RWPE2 (cell line): ENCODE results near the gene SMTNL1.
A peak's percentile ranks its signal among the peaks of the same experiment; 100 is the strongest.
"Not testable (repeated sequence)": the region's sequence is repeated elsewhere in the genome, so short reads cannot be mapped to it uniquely, and the experiment has no call there.

Experiments
- ATAC-seq: fragments of 200-7000 bp; cut with Tn5 transposase; 3 replicates; pipeline ENCODE4 v1.9.1; 2021; ENCODE audit warnings: low read depth
- DNase-seq: peaks from one replicate; pipeline ENCODE4 v3.0.0-alpha.2; 2020; ENCODE audit warnings: low spot score
- H3K27ac ChIP-seq: fragments of 450-650 bp; 2 replicates; pipeline ENCODE4 v1.5.1; 2017; ENCODE audit warnings: mild to moderate bottlenecking; ENCODE audit not compliant: poor library complexity, severe bottlenecking
- H3K27me3 ChIP-seq: fragments of 250-450 bp; sonication (Bioruptor Pico); 2 replicates; pipeline ENCODE4 v1.5.1; 2021; ENCODE audit warnings: mild to moderate bottlenecking, moderate library complexity; ENCODE audit not compliant: insufficient read depth, poor library complexity, severe bottlenecking
- H3K36me3 ChIP-seq: fragments of 250-450 bp; sonication (Bioruptor Pico); 2 replicates; pipeline ENCODE4 v1.5.1; 2020; ENCODE audit warnings: low read depth, mild to moderate bottlenecking, moderate library complexity
- H3K4me1 ChIP-seq: fragments of 250-450 bp; sonication (Bioruptor Pico); 2 replicates; pipeline ENCODE4 v1.5.1; 2021; ENCODE audit warnings: mild to moderate bottlenecking, moderate library complexity; ENCODE audit not compliant: insufficient read depth, poor library complexity, severe bottlenecking
- H3K4me3 ChIP-seq: fragments of 250-450 bp; sonication (Bioruptor Pico); 2 replicates; pipeline ENCODE4 v1.5.1; 2021; ENCODE audit warnings: mild to moderate bottlenecking, moderate library complexity; ENCODE audit not compliant: severe bottlenecking
- H3K9me3 ChIP-seq: fragments of 250-450 bp; sonication (Bioruptor Pico); 2 replicates; pipeline ENCODE4 v1.5.1; 2021; ENCODE audit warnings: mild to moderate bottlenecking, moderate library complexity; ENCODE audit not compliant: severe bottlenecking
- TF ChIP-seq, protein P1 (sequence below): fragments of 450-650 bp; IDR thresholded peaks from one replicate; pipeline ENCODE4 v1.5.1; 2017; ENCODE audit warnings: mild to moderate bottlenecking, moderate library complexity; ENCODE audit not compliant: poor library complexity, severe bottlenecking

Gene SMTNL1

DNA sequence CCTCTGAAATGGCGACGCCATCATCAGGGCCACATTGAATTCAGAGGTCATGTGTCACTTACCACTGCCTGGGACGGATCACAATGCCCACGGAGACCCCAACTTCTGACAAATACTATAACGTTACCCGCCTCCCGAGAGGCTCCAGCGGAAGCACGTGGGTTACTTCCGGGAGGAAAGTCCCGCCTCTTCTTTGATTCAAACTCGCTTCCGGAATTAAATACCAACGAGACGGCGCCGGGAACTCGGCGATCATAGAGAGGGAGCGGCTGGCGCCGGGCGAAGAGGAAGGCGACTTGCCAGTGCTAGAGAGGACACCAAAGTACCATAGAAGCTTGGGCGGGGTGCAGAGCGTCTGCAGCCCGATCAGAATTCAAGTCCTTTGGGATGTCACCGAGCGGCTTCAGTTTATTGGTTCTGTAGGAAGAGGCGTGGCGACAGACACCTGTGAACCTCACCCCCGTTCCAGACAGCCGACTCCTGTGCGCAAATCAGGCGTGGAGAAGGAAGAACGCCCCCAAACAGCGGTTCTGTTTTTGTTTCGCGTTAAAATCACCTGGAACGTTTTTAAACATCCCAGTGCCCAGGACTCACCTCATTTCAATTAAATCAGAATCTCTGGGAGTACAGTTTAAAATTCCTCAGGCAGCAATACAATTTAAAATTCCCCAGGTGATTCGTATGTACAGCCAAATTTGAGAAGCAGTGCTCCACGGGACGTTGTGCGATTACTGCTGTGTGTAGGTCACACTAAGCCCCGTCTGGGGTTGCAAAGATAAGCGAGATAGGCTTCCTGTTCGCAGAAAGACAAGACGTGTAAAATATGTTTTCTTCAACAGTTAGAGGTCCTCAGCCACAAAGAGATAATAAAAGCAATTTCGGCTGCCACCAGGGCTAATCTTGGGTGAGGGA lies 6.5 kb upstream of the SMTNL1 start, which contains the start of gene TIMM10:
Gene TIMM10 (minus strand): TSS at position 159 of the 912 bp plus-strand sequence. CDS start 565 bp downstream, outside the sequence.
- no peaks in the 10 kb centered on the region for H3K4me1 ChIP-seq
- DNase-seq (peak; percentile 96), ATAC-seq (peak; percentile 95)
- TF ChIP-seq, protein P1, sequence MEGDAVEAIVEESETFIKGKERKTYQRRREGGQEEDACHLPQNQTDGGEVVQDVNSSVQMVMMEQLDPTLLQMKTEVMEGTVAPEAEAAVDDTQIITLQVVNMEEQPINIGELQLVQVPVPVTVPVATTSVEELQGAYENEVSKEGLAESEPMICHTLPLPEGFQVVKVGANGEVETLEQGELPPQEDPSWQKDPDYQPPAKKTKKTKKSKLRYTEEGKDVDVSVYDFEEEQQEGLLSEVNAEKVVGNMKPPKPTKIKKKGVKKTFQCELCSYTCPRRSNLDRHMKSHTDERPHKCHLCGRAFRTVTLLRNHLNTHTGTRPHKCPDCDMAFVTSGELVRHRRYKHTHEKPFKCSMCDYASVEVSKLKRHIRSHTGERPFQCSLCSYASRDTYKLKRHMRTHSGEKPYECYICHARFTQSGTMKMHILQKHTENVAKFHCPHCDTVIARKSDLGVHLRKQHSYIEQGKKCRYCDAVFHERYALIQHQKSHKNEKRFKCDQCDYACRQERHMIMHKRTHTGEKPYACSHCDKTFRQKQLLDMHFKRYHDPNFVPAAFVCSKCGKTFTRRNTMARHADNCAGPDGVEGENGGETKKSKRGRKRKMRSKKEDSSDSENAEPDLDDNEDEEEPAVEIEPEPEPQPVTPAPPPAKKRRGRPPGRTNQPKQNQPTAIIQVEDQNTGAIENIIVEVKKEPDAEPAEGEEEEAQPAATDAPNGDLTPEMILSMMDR, result no peak
- peak within 1 kb of the TSS; percentile 53 for H3K4me3 ChIP-seq
- H3K27me3 ChIP-seq, result no peaks in the 10 kb centered on the region
- no peaks in the 10 kb centered on the region for H3K9me3 ChIP-seq
- H3K27ac ChIP-seq, result peak within 1 kb of the TSS; percentile 24
- H3K36me3 ChIP-seq, result peaks cover 12% of the 10 kb centered on the region

DNA sequence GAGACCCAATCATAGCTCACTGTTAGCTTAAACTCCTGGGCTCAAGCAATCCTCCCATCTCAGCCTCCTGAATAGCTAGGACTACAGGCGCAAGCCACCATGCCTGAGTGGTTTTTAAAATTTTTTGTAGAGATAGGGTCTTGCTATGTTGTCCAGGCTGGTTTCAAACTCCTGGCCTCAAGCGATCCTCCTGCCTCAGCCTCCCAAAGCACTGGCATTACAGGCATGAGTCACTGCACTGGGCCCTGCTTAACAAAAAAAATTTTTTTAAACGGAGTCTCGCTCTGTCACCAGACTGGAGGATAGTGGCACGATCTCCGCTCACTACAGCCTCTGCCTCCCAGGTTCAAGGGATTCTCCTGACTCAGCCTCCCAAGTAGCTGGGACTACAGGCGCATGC lies 2.9 kb upstream of the SMTNL1 start:
- not testable (repeated sequence) for H3K27me3 ChIP-seq, H3K27ac ChIP-seq, H3K4me3 ChIP-seq, H3K36me3 ChIP-seq, H3K4me1 ChIP-seq, ATAC-seq, DNase-seq, H3K9me3 ChIP-seq

- TF ChIP-seq, protein P1, result no peak
- H3K27ac ChIP-seq, result no peak overlapping the region
- H3K27me3 ChIP-seq, result no peaks in the 10 kb centered on the region
- H3K4me1 ChIP-seq, result no peaks in the 10 kb centered on the region
- no peak overlapping the region for H3K4me3 ChIP-seq
- no peaks in the 10 kb centered on the region for H3K36me3 ChIP-seq
- ATAC-seq, result 0 out of 3 replicates have a peak, but pooled peaks have one; percentile 9
- DNase-seq, result no peak
- no peaks in the 10 kb centered on the region for H3K9me3 ChIP-seq
Observed at GRCh38 chr11:57539342-57539741, 1.9 kb downstream of the SMTNL1 start.

GRCh38 chr11:57541169-57541568 lies 3.8 kb downstream of the SMTNL1 start:
- no peaks in the 10 kb centered on the region for H3K4me1 ChIP-seq
- no peak overlapping the region for H3K27ac ChIP-seq
- TF ChIP-seq, protein P1, result no peak
- no peaks in the 10 kb centered on the region for H3K9me3 ChIP-seq
- DNase-seq (no peak), ATAC-seq (no peak)
- H3K36me3 ChIP-seq, result no peaks in the 10 kb centered on the region
- no peaks in the 10 kb centered on the region for H3K27me3 ChIP-seq
- H3K4me3 ChIP-seq, result no peak overlapping the region

DNA sequence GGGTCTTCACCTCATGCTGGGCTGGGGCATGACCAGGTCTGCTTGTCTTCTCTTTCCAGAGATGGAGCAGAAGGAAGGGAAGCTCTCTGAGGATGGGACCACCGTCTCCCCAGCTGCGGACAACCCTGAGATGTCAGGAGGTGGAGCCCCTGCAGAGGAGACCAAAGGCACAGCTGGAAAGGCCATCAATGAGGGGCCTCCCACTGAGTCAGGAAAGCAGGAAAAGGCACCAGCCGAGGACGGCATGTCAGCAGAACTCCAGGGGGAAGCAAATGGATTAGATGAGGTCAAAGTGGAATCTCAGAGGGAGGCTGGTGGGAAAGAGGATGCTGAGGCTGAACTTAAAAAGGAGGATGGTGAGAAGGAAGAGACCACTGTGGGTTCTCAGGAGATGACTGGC lies 5.2 kb downstream of the SMTNL1 start:
- H3K27me3 ChIP-seq, result no peaks in the 10 kb centered on the region
- TF ChIP-seq, protein P1, result no peak
- ATAC-seq (no peak), DNase-seq (no peak)
- H3K9me3 ChIP-seq, result no peaks in the 10 kb centered on the region
- H3K4me3 ChIP-seq, result no peak overlapping the region
- no peak overlapping the region for H3K27ac ChIP-seq
- H3K36me3 ChIP-seq, result no peaks in the 10 kb centered on the region
- no peaks in the 10 kb centered on the region for H3K4me1 ChIP-seq
